ENCODE measurements around the gene AGTPBP1.

Gene AGTPBP1

DNA sequence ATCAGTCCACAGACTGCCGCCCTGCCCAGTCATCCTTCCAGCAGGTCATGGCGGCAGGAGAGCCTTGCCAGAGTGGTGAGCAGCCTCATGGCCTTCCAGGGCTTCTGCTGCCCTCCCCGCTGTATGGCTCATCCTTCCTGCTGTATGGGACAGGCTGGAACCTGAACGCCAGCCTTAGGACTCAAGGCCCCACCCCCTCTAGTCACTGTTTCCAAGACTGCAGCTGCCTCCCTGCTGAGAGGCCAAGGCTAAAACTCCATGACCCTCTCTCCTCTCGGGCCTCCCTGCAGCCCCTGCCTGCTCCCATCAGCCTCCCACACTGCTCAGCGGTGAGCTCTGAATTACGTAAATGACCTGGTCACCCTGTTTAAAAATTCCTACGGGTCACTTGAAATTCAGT, 227.5 kb downstream of the AGTPBP1 start:
- Histone ChIP-seq H3F3A (ENCODE audit: low read depth) (no peaks in the 10 kb centered on the region), H3K9me3 (ENCODE audit: insufficient read depth, low read depth, low read length) (no peaks in the 10 kb centered on the region)

GRCh38 chr9:85511746-85512145, 230.0 kb downstream of the AGTPBP1 start:
- H2AFZ ChIP-seq (ENCODE audit: low read length) = no peak overlapping the region
- H3K4me2 ChIP-seq (ENCODE audit: low read depth, low read length, poor library complexity, severe bottlenecking) = no peak overlapping the region

More for the DNA sequence above, 227.5 kb downstream of the AGTPBP1 start:
- TF ChIP-seq EZH2phosphoT487 (IDR thresholded peaks at IDR 0.05; ENCODE audit: borderline replicate concordance) = no peak
- TF ChIP-seq, protein P1, sequence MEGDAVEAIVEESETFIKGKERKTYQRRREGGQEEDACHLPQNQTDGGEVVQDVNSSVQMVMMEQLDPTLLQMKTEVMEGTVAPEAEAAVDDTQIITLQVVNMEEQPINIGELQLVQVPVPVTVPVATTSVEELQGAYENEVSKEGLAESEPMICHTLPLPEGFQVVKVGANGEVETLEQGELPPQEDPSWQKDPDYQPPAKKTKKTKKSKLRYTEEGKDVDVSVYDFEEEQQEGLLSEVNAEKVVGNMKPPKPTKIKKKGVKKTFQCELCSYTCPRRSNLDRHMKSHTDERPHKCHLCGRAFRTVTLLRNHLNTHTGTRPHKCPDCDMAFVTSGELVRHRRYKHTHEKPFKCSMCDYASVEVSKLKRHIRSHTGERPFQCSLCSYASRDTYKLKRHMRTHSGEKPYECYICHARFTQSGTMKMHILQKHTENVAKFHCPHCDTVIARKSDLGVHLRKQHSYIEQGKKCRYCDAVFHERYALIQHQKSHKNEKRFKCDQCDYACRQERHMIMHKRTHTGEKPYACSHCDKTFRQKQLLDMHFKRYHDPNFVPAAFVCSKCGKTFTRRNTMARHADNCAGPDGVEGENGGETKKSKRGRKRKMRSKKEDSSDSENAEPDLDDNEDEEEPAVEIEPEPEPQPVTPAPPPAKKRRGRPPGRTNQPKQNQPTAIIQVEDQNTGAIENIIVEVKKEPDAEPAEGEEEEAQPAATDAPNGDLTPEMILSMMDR (conservative IDR thresholded peaks at IDR 0.05; ENCODE audit: low read length) = no peak
- Histone ChIP-seq H3K79me2 (ENCODE audit: insufficient read depth, low read length) (no peaks in the 10 kb centered on the region), H4K20me1 (ENCODE audit: insufficient read depth, low read length, poor library complexity, severe bottlenecking) (no peaks in the 10 kb centered on the region), H3K4me1 (ENCODE audit: insufficient read depth, low read length, poor library complexity, severe bottlenecking) (no peaks in the 10 kb centered on the region), H3K9ac (ENCODE audit: low read depth, low read length, poor library complexity, severe bottlenecking) (no peak overlapping the region), H3K36me3 (ENCODE audit: insufficient read depth, low read length) (no peaks in the 10 kb centered on the region), H3K9me2 (replicated peaks; ENCODE audit: low read depth, low read length) (no peaks in the 10 kb centered on the region), H2AFZ (ENCODE audit: low read length) (no peak overlapping the region), H3K4me2 (ENCODE audit: low read depth, low read length, poor library complexity, severe bottlenecking) (no peak overlapping the region), H3K4me3 (ENCODE audit: low read length, poor library complexity, severe bottlenecking) (no peak overlapping the region), H3K27me3 (ENCODE audit: insufficient read depth, low read length, poor library complexity, severe bottlenecking) (no peaks in the 10 kb centered on the region)

GRCh38 chr9:85510830-85511504, 230.8 kb downstream of the AGTPBP1 start:
- Histone ChIP-seq H3K4me1 (ENCODE audit: insufficient read depth, low read length, poor library complexity, severe bottlenecking) (no peaks in the 10 kb centered on the region), H2AFZ (ENCODE audit: low read length) (no peak overlapping the region), H4K20me1 (ENCODE audit: insufficient read depth, low read length, poor library complexity, severe bottlenecking) (no peaks in the 10 kb centered on the region), H3K9me3 (ENCODE audit: insufficient read depth, low read depth, low read length) (no peaks in the 10 kb centered on the region), H3K4me2 (ENCODE audit: low read depth, low read length, poor library complexity, severe bottlenecking) (no peak overlapping the region), H3K9me2 (replicated peaks; ENCODE audit: low read depth, low read length) (no peaks in the 10 kb centered on the region), H3K4me3 (ENCODE audit: low read length, poor library complexity, severe bottlenecking) (no peak overlapping the region), H3F3A (ENCODE audit: low read depth) (no peaks in the 10 kb centered on the region), H3K27me3 (ENCODE audit: insufficient read depth, low read length, poor library complexity, severe bottlenecking) (no peaks in the 10 kb centered on the region), H3K9ac (ENCODE audit: low read depth, low read length, poor library complexity, severe bottlenecking) (no peak overlapping the region), H3K36me3 (ENCODE audit: insufficient read depth, low read length) (no peaks in the 10 kb centered on the region), H3K79me2 (ENCODE audit: insufficient read depth, low read length) (no peaks in the 10 kb centered on the region)
- TF ChIP-seq, protein P1 (conservative IDR thresholded peaks at IDR 0.05; ENCODE audit: low read length) = no peak
- no peak for TF ChIP-seq EZH2phosphoT487 (IDR thresholded peaks at IDR 0.05; ENCODE audit: borderline replicate concordance)

More at GRCh38 chr9:85511746-85512145, 230.0 kb downstream of the AGTPBP1 start:
- H4K20me1 ChIP-seq (ENCODE audit: insufficient read depth, low read length, poor library complexity, severe bottlenecking) = no peaks in the 10 kb centered on the region
- no peaks in the 10 kb centered on the region for H3K9me3 ChIP-seq (ENCODE audit: insufficient read depth, low read depth, low read length)
- H3K79me2 ChIP-seq (ENCODE audit: insufficient read depth, low read length) = no peaks in the 10 kb centered on the region
- TF ChIP-seq EZH2phosphoT487 (IDR thresholded peaks at IDR 0.05; ENCODE audit: borderline replicate concordance) = no peak
- H3K36me3 ChIP-seq (ENCODE audit: insufficient read depth, low read length) = no peaks in the 10 kb centered on the region
- no peaks in the 10 kb centered on the region for H3K27me3 ChIP-seq (ENCODE audit: insufficient read depth, low read length, poor library complexity, severe bottlenecking)
- H3F3A ChIP-seq (ENCODE audit: low read depth) = no peaks in the 10 kb centered on the region
- H3K4me1 ChIP-seq (ENCODE audit: insufficient read depth, low read length, poor library complexity, severe bottlenecking) = no peaks in the 10 kb centered on the region
- no peak overlapping the region for H3K9ac ChIP-seq (ENCODE audit: low read depth, low read length, poor library complexity, severe bottlenecking)
- no peaks in the 10 kb centered on the region for H3K9me2 ChIP-seq (replicated peaks; ENCODE audit: low read depth, low read length)
- H3K4me3 ChIP-seq (ENCODE audit: low read length, poor library complexity, severe bottlenecking) = no peak overlapping the region

DNA sequence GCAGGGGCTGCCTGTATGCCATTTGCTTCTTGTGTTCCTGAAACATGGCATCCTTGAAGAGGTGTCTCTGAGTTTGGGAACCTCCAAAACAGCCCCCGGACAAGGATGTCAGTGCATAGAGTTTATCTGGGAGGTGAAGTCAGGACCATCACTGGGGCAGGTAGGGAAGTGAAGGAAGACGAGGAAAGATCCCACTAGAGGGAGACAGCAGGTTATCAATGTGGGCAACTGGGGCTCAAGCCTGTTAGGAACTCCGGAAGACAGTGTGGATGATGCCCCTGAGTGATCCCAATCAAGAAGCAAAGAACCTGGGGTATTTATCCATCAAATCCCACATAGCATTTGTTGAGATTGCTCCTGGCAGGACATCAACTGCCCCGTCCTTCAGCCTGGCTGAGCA, 233.1 kb downstream of the AGTPBP1 start:
- H3F3A ChIP-seq (ENCODE audit: low read depth) = no peaks in the 10 kb centered on the region
- no peaks in the 10 kb centered on the region for H3K9me3 ChIP-seq (ENCODE audit: insufficient read depth, low read depth, low read length)
- H3K4me1 ChIP-seq (ENCODE audit: insufficient read depth, low read length, poor library complexity, severe bottlenecking) = no peaks in the 10 kb centered on the region
- H3K36me3 ChIP-seq (ENCODE audit: insufficient read depth, low read length) = no peaks in the 10 kb centered on the region
- no peaks in the 10 kb centered on the region for H4K20me1 ChIP-seq (ENCODE audit: insufficient read depth, low read length, poor library complexity, severe bottlenecking)
- TF ChIP-seq EZH2phosphoT487 (IDR thresholded peaks at IDR 0.05; ENCODE audit: borderline replicate concordance) = no peak
- TF ChIP-seq, protein P1 (conservative IDR thresholded peaks at IDR 0.05; ENCODE audit: low read length) = peak; percentile 12; the same call in 1 of the 2 replicates
- H3K4me2 ChIP-seq (ENCODE audit: low read depth, low read length, poor library complexity, severe bottlenecking) = no peak overlapping the region
- no peak overlapping the region for H3K4me3 ChIP-seq (ENCODE audit: low read length, poor library complexity, severe bottlenecking)
- H3K79me2 ChIP-seq (ENCODE audit: insufficient read depth, low read length) = no peaks in the 10 kb centered on the region
- H3K9ac ChIP-seq (ENCODE audit: low read depth, low read length, poor library complexity, severe bottlenecking) = no peak overlapping the region
- H2AFZ ChIP-seq (ENCODE audit: low read length) = no peak overlapping the region
- H3K27me3 ChIP-seq (ENCODE audit: insufficient read depth, low read length, poor library complexity, severe bottlenecking) = no peaks in the 10 kb centered on the region
- H3K9me2 ChIP-seq (replicated peaks; ENCODE audit: low read depth, low read length) = no peaks in the 10 kb centered on the region

All from Loucy (cell line).